ENCODE measurements around the gene PLCH2. TPM values are rescaled to one million over a fixed set of nuclear protein-coding genes. Genes with fewer than 3 reads are reported as not detected.

The PLCH2 gene
- total RNA-seq, 1 donor from 2014 or later = under 0.01 TPM

DNA sequence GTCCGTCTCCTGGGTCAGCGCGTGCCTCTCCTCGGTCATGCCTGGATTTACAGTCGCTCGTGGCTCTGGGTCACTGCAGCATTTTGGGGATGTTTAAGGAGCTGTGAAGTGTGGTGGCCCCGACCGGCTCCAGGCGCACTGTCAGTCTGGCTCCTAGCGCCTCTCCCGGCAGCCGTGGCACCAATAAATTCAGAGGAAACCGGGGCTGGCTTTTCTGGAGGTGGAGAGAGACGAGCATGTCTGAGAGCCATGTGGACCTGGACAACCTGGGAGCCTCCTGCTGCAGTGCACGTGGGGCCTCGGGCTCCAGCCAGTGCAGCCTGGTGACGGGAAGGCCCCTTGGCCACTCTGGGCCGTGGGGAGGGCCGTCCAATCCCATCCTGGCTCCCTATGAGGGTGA is 17.1 kb downstream of the PLCH2 start:
- Histone ChIP-seq H3K27ac (ENCODE audit: low read depth, low read length) (no peak overlapping the region), H3K9ac (ENCODE audit: low read depth in 1 of 3, low read length in 3 of 3) (no peak overlapping the region), H3K36me3 (ENCODE audit: control insufficient read depth in 3 of 3, insufficient read depth in 3 of 3, low read length in 3 of 3) (no peaks in the 10 kb centered on the region), H3K27me3 (ENCODE audit: control insufficient read depth in 3 of 3, insufficient read depth in 3 of 3, low read length in 3 of 3) (peaks cover 23 to 51% (median 46%) of the 10 kb centered on the region in 3 donors), H3K4me3 (ENCODE audit: low read length in 3 of 3) (no peak overlapping the region), H3K4me1 (ENCODE audit: control insufficient read depth in 3 of 3, insufficient read depth in 3 of 3, low read length in 3 of 3) (peaks cover 0 to 21% (median 12%) of the 10 kb centered on the region in 3 donors), H3K9me3 (ENCODE audit: control insufficient read depth in 3 of 3, low read length in 3 of 3) (peaks cover 0 to 3% (median 2%) of the 10 kb centered on the region in 3 donors)

DNA sequence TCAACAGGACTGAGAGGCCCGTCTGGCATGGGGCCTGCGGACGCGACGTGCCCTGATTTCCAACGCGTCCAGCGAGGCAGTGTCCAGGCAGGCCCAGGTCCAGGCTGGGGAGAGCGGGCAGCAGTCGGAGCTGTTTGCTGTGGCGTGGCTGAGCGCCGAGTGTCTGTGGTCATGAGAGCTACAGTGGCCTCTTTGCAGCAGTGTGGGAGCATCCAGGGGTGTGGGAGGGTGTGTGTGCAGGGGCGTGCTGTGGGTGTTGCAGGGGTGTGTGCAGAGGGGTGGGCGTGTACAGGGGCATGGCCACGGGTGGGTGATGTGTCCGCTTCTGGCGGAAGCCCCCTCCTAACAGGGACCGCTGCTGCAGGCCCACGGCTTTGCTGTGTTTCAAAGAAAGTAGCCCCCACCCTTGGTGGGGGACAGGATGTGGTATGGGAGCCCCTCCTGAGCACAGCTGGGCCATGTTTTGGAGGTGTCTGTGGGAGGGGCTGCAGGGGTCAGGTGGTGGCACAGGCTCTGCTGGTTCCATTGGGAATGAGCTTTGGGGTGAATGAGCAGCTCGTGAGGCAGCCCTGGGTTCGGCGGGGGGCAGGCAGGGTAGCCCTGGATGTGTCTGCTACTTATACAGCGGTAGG is 17.7 kb downstream of the PLCH2 start:
- H3K27ac ChIP-seq (ENCODE audit: low read depth, low read length) = no peak overlapping the region
- peaks cover 24 to 53% (median 48%) of the 10 kb centered on the region in 3 donors for H3K27me3 ChIP-seq (ENCODE audit: control insufficient read depth in 3 of 3, insufficient read depth in 3 of 3, low read length in 3 of 3)
- H3K4me3 ChIP-seq (ENCODE audit: low read length in 3 of 3) = no peak overlapping the region
- peaks cover 0 to 1% (median 0%) of the 10 kb centered on the region in 3 donors for H3K9me3 ChIP-seq (ENCODE audit: control insufficient read depth in 3 of 3, low read length in 3 of 3)
- H3K4me1 ChIP-seq (ENCODE audit: control insufficient read depth in 3 of 3, insufficient read depth in 3 of 3, low read length in 3 of 3) = peaks cover 0 to 21% (median 12%) of the 10 kb centered on the region in 3 donors
- no peak overlapping the region for H3K9ac ChIP-seq (ENCODE audit: low read depth in 1 of 3, low read length in 3 of 3)
- H3K36me3 ChIP-seq (ENCODE audit: control insufficient read depth in 3 of 3, insufficient read depth in 3 of 3, low read length in 3 of 3) = no peaks in the 10 kb centered on the region

DNA sequence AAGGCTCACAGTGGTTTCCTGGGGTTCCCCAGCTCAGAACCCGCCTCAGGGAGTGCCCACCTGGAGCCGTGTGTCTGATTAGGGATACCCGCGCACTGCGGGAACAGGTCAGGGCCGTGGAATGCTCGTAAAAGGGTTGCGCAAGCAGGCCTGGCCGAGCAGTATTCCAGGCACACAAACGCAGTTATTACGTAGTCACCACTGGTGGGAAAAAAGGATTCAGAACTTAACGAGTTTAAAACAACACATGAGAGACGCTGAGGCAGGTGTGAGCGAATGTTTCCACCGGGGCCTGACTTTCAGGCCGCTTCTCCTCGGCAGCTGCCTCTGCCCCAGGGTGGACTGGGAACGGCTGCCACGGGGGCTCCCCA is 18.2 kb downstream of the PLCH2 start:
- Histone ChIP-seq H3K27me3 (ENCODE audit: control insufficient read depth in 3 of 3, insufficient read depth in 3 of 3, low read length in 3 of 3) (peaks cover 26 to 55% (median 53%) of the 10 kb centered on the region in 3 donors), H3K9ac (ENCODE audit: low read depth in 1 of 3, low read length in 3 of 3) (no peak overlapping the region), H3K4me1 (ENCODE audit: control insufficient read depth in 3 of 3, insufficient read depth in 3 of 3, low read length in 3 of 3) (peaks cover 0 to 21% (median 12%) of the 10 kb centered on the region in 3 donors), H3K27ac (ENCODE audit: low read depth, low read length) (no peak overlapping the region), H3K9me3 (ENCODE audit: control insufficient read depth in 3 of 3, low read length in 3 of 3) (no peaks in the 10 kb centered on the region), H3K4me3 (ENCODE audit: low read length in 3 of 3) (no peak overlapping the region), H3K36me3 (ENCODE audit: control insufficient read depth in 3 of 3, insufficient read depth in 3 of 3, low read length in 3 of 3) (no peaks in the 10 kb centered on the region)

DNA sequence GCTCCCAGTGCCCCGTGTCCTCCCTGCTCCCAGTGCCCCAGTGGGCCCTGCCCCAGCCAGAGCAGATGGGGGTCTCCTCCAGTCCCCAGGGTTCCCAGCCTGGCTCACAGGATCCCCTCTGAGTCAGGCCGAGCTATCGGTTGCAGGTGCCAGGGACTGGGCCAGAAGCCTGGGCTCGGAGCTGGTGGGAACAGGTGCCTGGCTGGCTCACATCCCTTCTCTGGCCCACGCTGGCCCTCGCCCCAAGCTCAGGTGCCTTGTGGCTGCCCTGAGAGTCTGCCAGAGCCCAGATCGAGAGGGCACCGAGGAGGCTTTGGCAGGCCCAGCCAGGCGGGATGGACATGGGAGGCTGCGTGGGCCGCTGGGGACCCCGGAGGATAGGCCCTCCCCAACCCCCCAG is 18.9 kb downstream of the PLCH2 start:
- H3K27ac ChIP-seq (ENCODE audit: low read depth, low read length) = no peak overlapping the region
- H3K4me1 ChIP-seq (ENCODE audit: control insufficient read depth in 3 of 3, insufficient read depth in 3 of 3, low read length in 3 of 3) = peaks cover 0 to 21% (median 12%) of the 10 kb centered on the region in 3 donors
- H3K36me3 ChIP-seq (ENCODE audit: control insufficient read depth in 3 of 3, insufficient read depth in 3 of 3, low read length in 3 of 3) = no peaks in the 10 kb centered on the region
- no peaks in the 10 kb centered on the region for H3K9me3 ChIP-seq (ENCODE audit: control insufficient read depth in 3 of 3, low read length in 3 of 3)
- H3K27me3 ChIP-seq (ENCODE audit: control insufficient read depth in 3 of 3, insufficient read depth in 3 of 3, low read length in 3 of 3) = peaks cover 30 to 62% (median 54%) of the 10 kb centered on the region in 3 donors
- no peak overlapping the region for H3K4me3 ChIP-seq (ENCODE audit: low read length in 3 of 3)
- H3K9ac ChIP-seq (ENCODE audit: low read depth in 1 of 3, low read length in 3 of 3) = no peak overlapping the region

DNA sequence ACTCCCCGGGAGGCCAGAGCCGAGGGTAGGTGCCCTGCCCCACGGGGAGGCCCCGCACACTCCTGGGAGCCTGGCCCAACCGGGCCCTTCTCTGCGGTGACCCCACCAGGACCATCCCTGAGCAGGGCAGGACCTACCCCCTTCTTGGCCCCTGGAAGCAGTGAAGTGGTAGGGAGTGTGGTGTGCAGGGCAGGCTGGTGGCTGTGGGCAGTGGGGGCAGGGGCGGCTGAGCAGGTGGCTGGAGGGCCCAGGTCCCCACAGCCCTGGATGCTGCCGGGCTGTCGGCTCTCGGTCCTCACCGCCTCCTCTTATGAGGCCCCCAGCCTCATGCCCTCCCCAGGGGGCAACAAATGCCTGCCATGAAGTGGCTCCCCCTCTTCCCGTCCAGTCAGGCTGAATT is 19.5 kb downstream of the PLCH2 start:
- H3K27ac ChIP-seq (ENCODE audit: low read depth, low read length) = no peak overlapping the region
- no peaks in the 10 kb centered on the region for H3K9me3 ChIP-seq (ENCODE audit: control insufficient read depth in 3 of 3, low read length in 3 of 3)
- no peak overlapping the region for H3K4me3 ChIP-seq (ENCODE audit: low read length in 3 of 3)
- peaks cover 35 to 65% (median 57%) of the 10 kb centered on the region in 3 donors for H3K27me3 ChIP-seq (ENCODE audit: control insufficient read depth in 3 of 3, insufficient read depth in 3 of 3, low read length in 3 of 3)
- H3K9ac ChIP-seq (ENCODE audit: low read depth in 1 of 3, low read length in 3 of 3) = no peak overlapping the region
- no peaks in the 10 kb centered on the region for H3K36me3 ChIP-seq (ENCODE audit: control insufficient read depth in 3 of 3, insufficient read depth in 3 of 3, low read length in 3 of 3)
- peaks cover 0 to 21% (median 12%) of the 10 kb centered on the region in 3 donors for H3K4me1 ChIP-seq (ENCODE audit: control insufficient read depth in 3 of 3, insufficient read depth in 3 of 3, low read length in 3 of 3)

DNA sequence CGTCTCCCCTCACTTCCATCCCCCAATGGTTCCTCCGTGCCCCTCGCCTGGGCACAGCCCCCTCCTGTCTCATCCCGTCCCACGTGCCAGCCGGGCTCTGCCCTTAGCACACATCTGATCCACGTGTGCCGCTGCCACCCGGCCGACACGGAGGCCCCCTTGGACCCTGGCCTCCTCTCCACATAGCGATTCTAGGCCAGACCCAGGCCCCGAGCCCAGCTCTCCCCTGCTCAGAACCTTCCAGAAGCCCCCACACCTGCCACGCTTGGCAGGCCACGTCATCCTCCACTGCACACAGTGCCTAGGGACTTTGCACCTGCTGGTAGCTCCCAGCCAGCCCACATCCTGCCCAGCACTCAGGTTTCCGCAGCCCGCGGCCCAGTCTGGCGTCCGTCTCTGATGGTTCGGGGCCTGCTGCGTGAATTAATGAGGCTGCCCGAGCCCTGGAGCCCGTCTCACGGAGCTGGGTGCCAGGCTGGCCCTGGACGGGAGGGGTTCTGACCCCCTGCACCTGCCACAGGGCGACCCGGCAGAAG is 20.1 kb downstream of the PLCH2 start:
- Histone ChIP-seq H3K4me1 (ENCODE audit: control insufficient read depth in 3 of 3, insufficient read depth in 3 of 3, low read length in 3 of 3) (peaks cover 0 to 21% (median 12%) of the 10 kb centered on the region in 3 donors), H3K4me3 (ENCODE audit: low read length in 3 of 3) (no peak overlapping the region), H3K9ac (ENCODE audit: low read depth in 1 of 3, low read length in 3 of 3) (no peak overlapping the region), H3K27ac (ENCODE audit: low read depth, low read length) (no peak overlapping the region), H3K27me3 (ENCODE audit: control insufficient read depth in 3 of 3, insufficient read depth in 3 of 3, low read length in 3 of 3) (peaks cover 37 to 65% (median 56%) of the 10 kb centered on the region in 3 donors), H3K9me3 (ENCODE audit: control insufficient read depth in 3 of 3, low read length in 3 of 3) (no peaks in the 10 kb centered on the region), H3K36me3 (ENCODE audit: control insufficient read depth in 3 of 3, insufficient read depth in 3 of 3, low read length in 3 of 3) (no peaks in the 10 kb centered on the region)

DNA sequence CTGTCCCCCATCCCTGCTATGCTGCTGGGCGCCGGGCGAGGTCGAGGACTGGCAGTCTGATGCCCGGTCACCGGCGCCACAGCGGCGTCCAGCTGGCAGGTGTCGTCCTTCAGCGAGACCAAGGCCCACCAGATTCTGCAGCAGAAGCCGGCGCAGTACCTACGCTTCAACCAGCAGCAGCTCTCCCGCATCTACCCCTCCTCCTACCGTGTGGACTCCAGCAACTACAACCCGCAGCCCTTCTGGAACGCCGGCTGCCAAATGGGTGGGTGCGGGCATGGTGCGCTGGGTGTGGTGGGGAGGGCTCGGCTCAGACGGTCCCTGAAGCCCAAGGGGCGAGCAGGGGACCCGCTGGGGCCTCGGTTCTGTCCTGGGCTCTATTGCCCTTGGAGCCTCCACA is 20.7 kb downstream of the PLCH2 start:
- Histone ChIP-seq H3K4me3 (ENCODE audit: low read length in 3 of 3) (no peak overlapping the region), H3K36me3 (ENCODE audit: control insufficient read depth in 3 of 3, insufficient read depth in 3 of 3, low read length in 3 of 3) (no peaks in the 10 kb centered on the region), H3K27me3 (ENCODE audit: control insufficient read depth in 3 of 3, insufficient read depth in 3 of 3, low read length in 3 of 3) (peaks cover 37 to 66% (median 56%) of the 10 kb centered on the region in 3 donors), H3K27ac (ENCODE audit: low read depth, low read length) (no peak overlapping the region), H3K9ac (ENCODE audit: low read depth in 1 of 3, low read length in 3 of 3) (no peak overlapping the region), H3K4me1 (ENCODE audit: control insufficient read depth in 3 of 3, insufficient read depth in 3 of 3, low read length in 3 of 3) (peaks cover 0 to 21% (median 12%) of the 10 kb centered on the region in 3 donors), H3K9me3 (ENCODE audit: control insufficient read depth in 3 of 3, low read length in 3 of 3) (no peaks in the 10 kb centered on the region)

DNA sequence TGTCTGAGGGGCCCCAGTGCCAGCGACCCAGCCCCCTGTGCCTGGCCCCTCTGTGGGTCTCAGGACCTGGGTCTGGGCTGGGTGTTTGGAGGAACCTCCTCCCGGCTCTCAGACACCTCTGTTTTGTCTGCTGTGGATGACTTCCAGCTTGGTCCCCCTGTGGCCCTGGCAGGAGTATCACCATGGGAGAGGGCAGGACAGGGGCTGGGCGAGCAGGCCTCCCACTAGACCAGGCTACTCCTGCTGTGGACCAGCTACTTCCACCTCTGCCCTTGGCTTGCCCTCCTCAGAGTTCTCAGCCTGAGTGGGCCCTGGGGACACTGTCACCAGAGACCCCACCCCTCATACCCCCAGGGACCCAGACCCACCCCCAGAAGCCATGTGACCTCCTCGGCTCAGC is 21.8 kb downstream of the PLCH2 start:
- H3K27me3 ChIP-seq (ENCODE audit: control insufficient read depth in 3 of 3, insufficient read depth in 3 of 3, low read length in 3 of 3) = peaks cover 38 to 66% (median 56%) of the 10 kb centered on the region in 3 donors
- H3K4me3 ChIP-seq (ENCODE audit: low read length in 3 of 3) = no peak overlapping the region
- H3K4me1 ChIP-seq (ENCODE audit: control insufficient read depth in 3 of 3, insufficient read depth in 3 of 3, low read length in 3 of 3) = peaks cover 0 to 21% (median 12%) of the 10 kb centered on the region in 3 donors
- no peak overlapping the region for H3K27ac ChIP-seq (ENCODE audit: low read depth, low read length)
- H3K9ac ChIP-seq (ENCODE audit: low read depth in 1 of 3, low read length in 3 of 3) = no peak overlapping the region
- no peaks in the 10 kb centered on the region for H3K36me3 ChIP-seq (ENCODE audit: control insufficient read depth in 3 of 3, insufficient read depth in 3 of 3, low read length in 3 of 3)
- no peaks in the 10 kb centered on the region for H3K9me3 ChIP-seq (ENCODE audit: control insufficient read depth in 3 of 3, low read length in 3 of 3)

DNA sequence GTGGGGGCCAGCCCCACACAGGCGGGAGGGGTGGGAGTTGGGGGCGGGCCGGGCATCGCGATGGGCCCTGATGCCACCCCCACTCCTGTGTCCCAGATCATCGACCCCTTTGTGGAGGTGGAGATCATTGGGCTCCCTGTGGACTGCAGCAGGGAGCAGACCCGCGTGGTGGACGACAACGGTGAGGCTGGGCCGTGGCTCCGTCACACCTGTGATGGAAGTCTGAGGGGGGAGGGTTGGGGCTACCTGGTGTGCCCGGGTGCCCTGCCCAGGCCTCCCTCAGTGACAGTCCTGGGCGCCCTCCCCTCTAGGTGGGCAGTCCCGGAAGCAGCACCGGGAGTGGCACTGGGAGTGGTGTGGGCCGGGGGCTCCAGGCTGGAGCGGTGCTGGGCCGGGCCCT is 22.6 kb downstream of the PLCH2 start:
- H3K36me3 ChIP-seq (ENCODE audit: control insufficient read depth in 3 of 3, insufficient read depth in 3 of 3, low read length in 3 of 3) = no peaks in the 10 kb centered on the region
- H3K4me1 ChIP-seq (ENCODE audit: control insufficient read depth in 3 of 3, insufficient read depth in 3 of 3, low read length in 3 of 3) = peaks cover 0 to 13% (median 11%) of the 10 kb centered on the region in 3 donors
- H3K27me3 ChIP-seq (ENCODE audit: control insufficient read depth in 3 of 3, insufficient read depth in 3 of 3, low read length in 3 of 3) = peaks cover 41 to 67% (median 59%) of the 10 kb centered on the region in 3 donors
- H3K4me3 ChIP-seq (ENCODE audit: low read length in 3 of 3) = no peak overlapping the region
- H3K9me3 ChIP-seq (ENCODE audit: control insufficient read depth in 3 of 3, low read length in 3 of 3) = no peaks in the 10 kb centered on the region
- H3K27ac ChIP-seq (ENCODE audit: low read depth, low read length) = no peak overlapping the region
- no peak overlapping the region for H3K9ac ChIP-seq (ENCODE audit: low read depth in 1 of 3, low read length in 3 of 3)

DNA sequence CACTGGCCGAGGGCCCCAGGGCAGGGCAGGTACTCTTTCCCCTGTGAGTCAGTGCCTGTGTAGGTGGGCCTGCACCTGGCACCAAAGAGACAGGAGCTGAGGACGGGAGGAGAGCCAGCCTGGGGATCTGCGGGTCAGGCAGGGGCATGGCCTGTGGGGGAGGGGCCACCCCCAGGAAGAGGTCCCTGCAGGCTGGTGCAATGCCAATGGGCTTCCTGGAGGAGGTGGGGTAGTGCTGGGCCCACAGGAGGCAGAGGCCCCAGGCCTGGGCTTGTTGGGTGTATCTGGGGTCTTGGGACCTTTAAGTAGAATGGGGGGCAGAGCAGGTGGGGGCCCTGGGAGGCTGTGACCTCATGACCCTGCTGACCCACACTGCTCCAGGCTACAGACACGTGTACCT is 23.2 kb downstream of the PLCH2 start:
- peaks cover 0 to 11% (median 9%) of the 10 kb centered on the region in 3 donors for H3K4me1 ChIP-seq (ENCODE audit: control insufficient read depth in 3 of 3, insufficient read depth in 3 of 3, low read length in 3 of 3)
- H3K27me3 ChIP-seq (ENCODE audit: control insufficient read depth in 3 of 3, insufficient read depth in 3 of 3, low read length in 3 of 3) = peaks cover 45 to 71% (median 58%) of the 10 kb centered on the region in 3 donors
- H3K9ac ChIP-seq (ENCODE audit: low read depth in 1 of 3, low read length in 3 of 3) = no peak overlapping the region
- H3K9me3 ChIP-seq (ENCODE audit: control insufficient read depth in 3 of 3, low read length in 3 of 3) = no peaks in the 10 kb centered on the region
- no peak overlapping the region for H3K27ac ChIP-seq (ENCODE audit: low read depth, low read length)
- no peaks in the 10 kb centered on the region for H3K36me3 ChIP-seq (ENCODE audit: control insufficient read depth in 3 of 3, insufficient read depth in 3 of 3, low read length in 3 of 3)
- H3K4me3 ChIP-seq (ENCODE audit: low read length in 3 of 3) = no peak overlapping the region

Data from skeletal muscle tissue (tissue), 4 donors.